HFF-Myc (cell line): ENCODE data around the gene C20orf202.

Experiments used
- DNase-seq: peaks from one replicate; pipeline ENCODE4 v3.0.0-alpha.2; 2011; ENCODE audit warnings: low read depth; ENCODE audit errors: extremely low read depth
- H3K4me3 ChIP-seq: replicated peaks from 2 replicates; pipeline ENCODE4 v1.5.1; 2011; ENCODE audit warnings: low read depth, mild to moderate bottlenecking, control low read depth, low read length
- TF ChIP-seq, protein P1 (sequence below): IDR thresholded peaks from 2 replicates; pipeline ENCODE4 v1.5.1; 2012; ENCODE audit warnings: mild to moderate bottlenecking, low read depth, low read length, control low read depth; ENCODE audit errors: missing control alignments

The C20orf202 gene

DNA sequence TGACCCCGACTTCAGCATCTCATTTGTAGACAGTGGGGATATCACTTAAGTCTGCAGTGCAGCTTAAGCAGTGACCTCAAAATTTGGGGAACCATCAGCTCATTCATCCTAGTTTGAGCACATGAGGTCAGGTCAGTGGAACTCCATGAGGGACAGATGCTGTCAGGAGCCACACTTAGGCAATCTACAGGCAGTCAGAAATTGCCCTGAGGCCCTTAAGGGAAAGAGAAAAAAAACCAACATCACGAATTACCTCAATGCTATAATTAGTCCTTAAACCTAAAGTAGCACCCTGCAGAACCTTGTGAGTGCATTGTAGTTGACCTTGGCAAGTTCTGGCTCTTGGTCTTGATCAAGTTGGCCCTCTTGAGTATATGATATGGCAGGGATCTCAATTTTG is 39.6 kb upstream of the C20orf202 start:
- TF ChIP-seq, protein P1, sequence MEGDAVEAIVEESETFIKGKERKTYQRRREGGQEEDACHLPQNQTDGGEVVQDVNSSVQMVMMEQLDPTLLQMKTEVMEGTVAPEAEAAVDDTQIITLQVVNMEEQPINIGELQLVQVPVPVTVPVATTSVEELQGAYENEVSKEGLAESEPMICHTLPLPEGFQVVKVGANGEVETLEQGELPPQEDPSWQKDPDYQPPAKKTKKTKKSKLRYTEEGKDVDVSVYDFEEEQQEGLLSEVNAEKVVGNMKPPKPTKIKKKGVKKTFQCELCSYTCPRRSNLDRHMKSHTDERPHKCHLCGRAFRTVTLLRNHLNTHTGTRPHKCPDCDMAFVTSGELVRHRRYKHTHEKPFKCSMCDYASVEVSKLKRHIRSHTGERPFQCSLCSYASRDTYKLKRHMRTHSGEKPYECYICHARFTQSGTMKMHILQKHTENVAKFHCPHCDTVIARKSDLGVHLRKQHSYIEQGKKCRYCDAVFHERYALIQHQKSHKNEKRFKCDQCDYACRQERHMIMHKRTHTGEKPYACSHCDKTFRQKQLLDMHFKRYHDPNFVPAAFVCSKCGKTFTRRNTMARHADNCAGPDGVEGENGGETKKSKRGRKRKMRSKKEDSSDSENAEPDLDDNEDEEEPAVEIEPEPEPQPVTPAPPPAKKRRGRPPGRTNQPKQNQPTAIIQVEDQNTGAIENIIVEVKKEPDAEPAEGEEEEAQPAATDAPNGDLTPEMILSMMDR: no peak
- no peak for DNase-seq
- no peak overlapping the region for H3K4me3 ChIP-seq

- TF ChIP-seq, protein P1: no peak
- DNase-seq: no peak
- H3K4me3 ChIP-seq: no peak overlapping the region
Observed at GRCh38 chr20:1164871-1165270, 38.4 kb upstream of the C20orf202 start.

DNA sequence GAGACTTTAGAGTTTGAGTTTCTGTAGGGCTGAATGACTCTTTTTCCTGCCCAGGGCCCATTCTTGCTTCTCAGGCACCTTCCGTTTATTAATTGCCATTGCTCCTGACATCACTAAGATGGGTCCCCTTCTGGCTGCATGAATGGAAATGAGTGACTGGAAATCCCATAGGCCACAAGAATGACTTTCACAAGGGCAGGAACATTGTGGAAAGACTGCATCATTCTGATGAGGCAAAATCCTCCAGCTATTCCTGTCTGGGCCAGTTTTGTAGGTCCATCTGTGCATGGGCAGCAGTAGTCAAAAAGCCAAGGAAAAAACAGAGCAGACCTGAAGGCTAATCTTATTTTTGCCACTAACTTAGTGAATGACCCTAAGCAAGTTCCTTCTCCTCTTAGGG is 37.7 kb upstream of the C20orf202 start:
- TF ChIP-seq, protein P1: no peak
- no peak for DNase-seq
- H3K4me3 ChIP-seq: no peak overlapping the region

- TF ChIP-seq, protein P1: no peak
- no peak overlapping the region for H3K4me3 ChIP-seq
- DNase-seq: no peak
Observed at GRCh38 chr20:1165941-1166340, 37.3 kb upstream of the C20orf202 start.

DNA sequence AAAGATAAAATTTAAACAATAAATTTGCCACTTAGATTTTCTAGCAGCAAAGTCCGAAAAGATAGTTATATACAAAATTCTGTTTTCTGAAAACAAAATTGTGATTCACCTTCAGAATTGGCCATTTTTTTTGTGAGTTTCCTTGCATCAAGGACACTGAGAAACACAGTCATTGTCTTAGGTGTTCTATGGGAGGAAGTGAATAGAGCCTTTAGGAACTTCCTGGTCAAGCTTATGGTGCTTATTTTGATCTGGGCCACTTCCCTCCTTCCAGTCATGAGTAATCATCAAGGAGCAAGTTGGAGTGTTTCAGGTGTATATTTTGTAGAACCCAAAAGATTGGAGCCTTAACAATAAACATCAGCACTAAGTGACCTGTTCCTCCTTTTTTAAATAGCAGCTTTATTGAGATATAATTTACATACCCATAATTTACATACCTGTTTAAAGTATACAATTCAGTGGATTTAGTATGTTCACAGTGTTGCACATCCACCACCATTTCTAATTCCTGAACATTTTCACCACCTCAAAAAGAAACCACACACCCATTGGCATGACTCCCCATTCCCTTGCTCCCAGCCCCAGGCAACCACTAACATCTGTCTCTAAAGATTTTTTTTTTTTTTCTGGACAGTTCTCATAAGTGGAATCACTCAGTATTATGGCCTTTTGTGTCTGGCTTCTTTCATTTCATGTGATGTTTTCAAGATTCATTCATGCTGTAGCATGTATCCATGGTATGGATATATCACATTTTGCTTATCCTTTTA is 36.1 kb upstream of the C20orf202 start:
- no peak overlapping the region for H3K4me3 ChIP-seq
- TF ChIP-seq, protein P1: no peak
- DNase-seq: no peak

- no peak overlapping the region for H3K4me3 ChIP-seq
- no peak for DNase-seq
- TF ChIP-seq, protein P1: no peak
Observed at GRCh38 chr20:1169224-1169623, 34.0 kb upstream of the C20orf202 start.
